Uterus (tissue), 4 donors: Measurements from ENCODE around the gene FBXO3. TPM values are rescaled to one million over a fixed set of nuclear protein-coding genes. Genes with fewer than 3 reads are reported as not detected.

Source experiments
- DNase-seq, 2 donors: peaks; one replicate each; pipeline ENCODE4 v3.0.0-alpha.2; 2019 to 2020
- H3K27ac ChIP-seq, 2 donors: fragments of 200-600 bp; sonication (generic); 1 replicate in 1 of 2; 2 replicates in 1 of 2; pipeline ENCODE4 v1.5.1; 2016 to 2018
- H3K27me3 ChIP-seq, 2 donors: fragments of 200-600 bp; sonication (generic); one replicate each; pipeline ENCODE4 v1.5.1; 2018 to 2019; ENCODE audit warnings: control low read depth in 1 of 2
- H3K36me3 ChIP-seq, 2 donors: fragments of 200-600 bp; sonication (generic); one replicate each; pipeline ENCODE4 v1.5.1; 2019; ENCODE audit warnings: control low read depth in 1 of 2
- H3K4me1 ChIP-seq, 2 donors: fragments of 200-600 bp; sonication (generic); one replicate each; pipeline ENCODE4 v1.5.1; 2018 to 2019; ENCODE audit warnings: control low read depth in 1 of 2
- H3K4me3 ChIP-seq, 2 donors: fragments of 200-600 bp; sonication (generic); 1 replicate in 1 of 2; 2 replicates in 1 of 2; pipeline ENCODE4 v1.5.1; 2018 to 2019; ENCODE audit warnings: mild to moderate bottlenecking in 1 of 2
- H3K9me3 ChIP-seq, 2 donors: fragments of 200-600 bp; sonication (generic); one replicate each; pipeline ENCODE4 v1.5.1; 2019; ENCODE audit warnings: control low read depth in 1 of 2
- POLR2A ChIP-seq, 2 donors: fragments of 450-650 bp; IDR thresholded peaks; one replicate each; pipeline ENCODE4 v1.6.1; 2016; ENCODE audit warnings: antibody characterized with exemption in 2 of 2, mild to moderate bottlenecking in 1 of 2, moderate library complexity in 1 of 2
- intact Hi-C: fragments of 100-400 bp; cut with DNase I; formaldehyde crosslinking; loops from one replicate; pipeline ENCODE4 v1.15.1; 2023; ENCODE audit warnings: low total_unique reads
- total RNA-seq, 4 donors: library from RNA; depleted of rRNA in 3 of 4; stranded (reverse); fragments of >200 nt in 3 of 4; gene quantifications; one replicate each; pipeline versions ENCODE4 v1.1.0 to v1.2.4, GENCODE V29; 2014 to 2023
- TF ChIP-seq, protein P1 (sequence below), 4 experiments: fragments of 200-600 bp in 2 of 4; fragments of 450-650 bp in 2 of 4; sonication (generic) in 2 of 4; IDR thresholded peaks; one replicate each; pipeline ENCODE4 v1.5.1; 2016 to 2019; ENCODE audit warnings: antibody characterized with exemption in 4 of 4, mild to moderate bottlenecking in 2 of 4, moderate library complexity in 1 of 4
- donor health status: DM: yes; HTN: yes; CAD: no.

The FBXO3 gene
- total RNA-seq, 4 donors from 2014 or later, result 12.0 to 92.7 (median 47.8) TPM

DNA sequence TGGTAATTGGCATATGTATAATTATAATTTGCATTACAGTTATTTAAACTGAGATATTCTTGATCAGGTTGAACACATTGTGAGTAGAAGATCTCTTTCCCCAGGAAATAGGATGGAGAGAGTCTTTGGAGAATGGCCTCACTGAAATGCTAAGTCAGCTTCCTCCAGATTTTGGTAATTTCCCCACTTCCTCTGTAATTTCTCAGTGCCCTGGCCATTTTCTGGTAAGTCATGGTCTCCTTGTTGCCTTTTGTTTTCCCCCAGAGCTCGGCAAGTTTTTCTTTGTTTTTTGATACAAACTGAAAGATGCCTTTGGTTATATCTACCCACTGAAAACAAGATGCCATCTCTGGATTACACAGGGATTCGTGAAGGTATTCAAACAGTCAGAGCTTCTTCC lies 12.8 kb upstream of the FBXO3 start:
- H3K4me3 ChIP-seq, result no peak overlapping the region
- intact Hi-C loops, result no loop called here
- TF ChIP-seq, protein P1, sequence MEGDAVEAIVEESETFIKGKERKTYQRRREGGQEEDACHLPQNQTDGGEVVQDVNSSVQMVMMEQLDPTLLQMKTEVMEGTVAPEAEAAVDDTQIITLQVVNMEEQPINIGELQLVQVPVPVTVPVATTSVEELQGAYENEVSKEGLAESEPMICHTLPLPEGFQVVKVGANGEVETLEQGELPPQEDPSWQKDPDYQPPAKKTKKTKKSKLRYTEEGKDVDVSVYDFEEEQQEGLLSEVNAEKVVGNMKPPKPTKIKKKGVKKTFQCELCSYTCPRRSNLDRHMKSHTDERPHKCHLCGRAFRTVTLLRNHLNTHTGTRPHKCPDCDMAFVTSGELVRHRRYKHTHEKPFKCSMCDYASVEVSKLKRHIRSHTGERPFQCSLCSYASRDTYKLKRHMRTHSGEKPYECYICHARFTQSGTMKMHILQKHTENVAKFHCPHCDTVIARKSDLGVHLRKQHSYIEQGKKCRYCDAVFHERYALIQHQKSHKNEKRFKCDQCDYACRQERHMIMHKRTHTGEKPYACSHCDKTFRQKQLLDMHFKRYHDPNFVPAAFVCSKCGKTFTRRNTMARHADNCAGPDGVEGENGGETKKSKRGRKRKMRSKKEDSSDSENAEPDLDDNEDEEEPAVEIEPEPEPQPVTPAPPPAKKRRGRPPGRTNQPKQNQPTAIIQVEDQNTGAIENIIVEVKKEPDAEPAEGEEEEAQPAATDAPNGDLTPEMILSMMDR (IDR thresholded peaks at IDR 0.05), result no peak
- no peak for TF ChIP-seq POLR2A (IDR thresholded peaks at IDR 0.05)
- no peaks in the 10 kb centered on the region for H3K9me3 ChIP-seq
- no peak overlapping the region for H3K27ac ChIP-seq
- H3K4me1 ChIP-seq, result no peaks in the 10 kb centered on the region
- no peaks in the 10 kb centered on the region for H3K27me3 ChIP-seq
- H3K36me3 ChIP-seq, result no peaks in the 10 kb centered on the region
- no peak for DNase-seq

DNA sequence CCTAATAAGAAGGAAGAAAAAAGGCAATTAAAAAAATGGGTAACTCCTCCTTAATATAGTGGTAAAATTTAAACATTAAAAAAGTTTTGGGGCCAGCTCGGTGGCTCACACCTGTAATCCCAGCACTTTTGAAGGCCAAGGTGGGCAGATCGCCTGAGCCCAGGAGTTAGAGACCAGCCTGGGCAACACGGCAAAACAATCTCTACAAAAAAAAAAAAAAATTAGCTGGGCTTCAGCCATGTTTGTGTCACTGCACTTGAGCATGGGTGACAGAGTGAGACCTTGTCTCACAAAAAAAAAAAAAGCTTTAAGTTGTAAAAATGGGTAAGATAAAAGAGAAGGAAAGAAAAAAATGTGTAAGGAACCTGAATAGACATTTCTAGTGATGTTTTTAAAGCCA lies 11.3 kb upstream of the FBXO3 start:
- no peak overlapping the region for H3K27ac ChIP-seq
- no peak overlapping the region for H3K4me3 ChIP-seq
- DNase-seq, result no peak
- no peaks in the 10 kb centered on the region for H3K4me1 ChIP-seq
- no peak for TF ChIP-seq POLR2A (IDR thresholded peaks at IDR 0.05)
- TF ChIP-seq, protein P1 (IDR thresholded peaks at IDR 0.05), result no peak
- H3K27me3 ChIP-seq, result no peaks in the 10 kb centered on the region
- H3K36me3 ChIP-seq, result no peaks in the 10 kb centered on the region
- no peaks in the 10 kb centered on the region for H3K9me3 ChIP-seq
- intact Hi-C loops, result no loop called here

DNA sequence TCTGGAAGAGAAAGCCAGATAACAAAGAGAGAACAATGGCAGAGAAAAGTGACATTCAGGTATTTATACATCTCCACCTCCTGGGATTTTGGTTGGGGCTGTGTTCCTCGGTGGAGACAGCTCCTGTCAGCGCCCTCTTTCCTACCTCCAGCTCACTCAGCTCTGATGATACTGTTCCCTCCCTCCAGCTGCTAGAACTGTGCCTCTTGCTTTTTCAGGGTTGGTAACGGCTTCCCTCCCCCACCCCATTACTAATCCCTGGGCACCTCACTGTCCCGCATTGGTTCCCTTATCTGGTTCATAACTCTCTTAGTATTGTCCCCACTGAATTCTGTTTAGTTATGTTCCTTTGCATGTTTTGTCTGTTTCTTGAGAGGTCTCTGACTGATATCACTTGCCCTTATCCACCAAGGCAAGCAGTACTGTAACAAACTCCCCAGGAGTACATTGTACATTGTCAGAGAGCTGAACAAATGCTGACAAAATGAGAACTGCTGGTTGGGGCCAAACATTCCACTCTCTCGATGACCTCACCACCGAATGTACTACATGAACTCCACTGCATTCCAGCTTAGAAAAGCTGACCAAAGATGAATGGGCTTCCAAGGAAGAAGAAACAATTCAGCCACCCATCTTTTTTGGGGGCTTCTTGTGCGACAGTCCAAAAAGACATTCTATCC lies 5.7 kb upstream of the FBXO3 start:
- H3K9me3 ChIP-seq, result no peaks in the 10 kb centered on the region
- no peak overlapping the region for H3K4me3 ChIP-seq
- intact Hi-C loops, result no loop called here
- H3K27ac ChIP-seq, result no peak overlapping the region
- no peak for TF ChIP-seq POLR2A (IDR thresholded peaks at IDR 0.05)
- TF ChIP-seq, protein P1 (IDR thresholded peaks at IDR 0.05), result no peak
- DNase-seq, result no peak
- no peaks in the 10 kb centered on the region for H3K4me1 ChIP-seq
- H3K36me3 ChIP-seq, result no peaks in the 10 kb centered on the region
- H3K27me3 ChIP-seq, result no peaks in the 10 kb centered on the region

DNA sequence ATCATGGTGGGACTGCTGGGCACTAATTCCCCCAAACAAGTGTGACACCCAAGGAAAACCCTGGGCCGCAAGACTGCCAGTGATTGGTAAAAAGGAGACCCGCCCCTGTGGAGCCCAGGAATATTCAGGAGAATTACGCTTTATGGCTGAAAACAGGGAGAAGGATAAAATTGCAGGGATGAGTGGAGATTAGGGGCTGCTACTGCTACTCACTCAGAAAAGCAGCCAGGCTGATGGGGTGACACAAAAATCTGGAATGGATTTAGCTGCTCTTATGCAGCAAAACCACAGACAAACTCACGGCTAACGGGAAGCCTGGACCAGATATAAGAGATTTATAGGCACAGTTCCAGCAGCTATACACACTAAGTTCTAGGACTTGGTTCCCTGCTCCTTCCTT lies 4.4 kb upstream of the FBXO3 start:
- Histone ChIP-seq H3K27me3 (no peaks in the 10 kb centered on the region), H3K27ac (no peak overlapping the region), H3K9me3 (no peaks in the 10 kb centered on the region), H3K36me3 (no peaks in the 10 kb centered on the region), H3K4me3 (no peak overlapping the region), H3K4me1 (no peaks in the 10 kb centered on the region)
- DNase-seq, result no peak
- intact Hi-C loops, result no loop called here
- TF ChIP-seq, protein P1 (IDR thresholded peaks at IDR 0.05), result no peak
- TF ChIP-seq POLR2A (IDR thresholded peaks at IDR 0.05), result no peak

DNA sequence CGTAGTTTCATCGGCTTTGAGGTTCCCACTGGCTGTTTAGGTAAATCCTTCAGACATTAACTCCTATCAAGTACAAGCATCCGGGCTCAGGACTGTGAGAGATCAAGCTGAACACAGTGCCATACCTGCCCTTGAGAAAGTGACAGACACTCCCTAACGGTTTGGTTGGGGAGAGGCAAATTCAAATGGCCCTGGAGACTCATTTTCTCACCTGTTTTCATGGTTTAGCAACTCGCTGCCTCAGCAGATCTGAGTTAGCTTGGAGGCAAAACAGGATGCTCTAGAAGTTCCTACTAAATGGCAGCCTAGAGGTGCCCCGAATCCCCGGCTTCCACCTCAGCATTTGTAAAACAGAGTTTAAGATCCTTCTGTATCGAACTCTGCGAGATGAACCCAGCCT lies 3.6 kb upstream of the FBXO3 start:
- H3K9me3 ChIP-seq, result no peaks in the 10 kb centered on the region
- TF ChIP-seq, protein P1 (IDR thresholded peaks at IDR 0.05), result no peak
- TF ChIP-seq POLR2A (IDR thresholded peaks at IDR 0.05), result no peak
- H3K4me1 ChIP-seq, result no peaks in the 10 kb centered on the region
- no peak overlapping the region for H3K27ac ChIP-seq
- DNase-seq, result no peak
- H3K36me3 ChIP-seq, result no peaks in the 10 kb centered on the region
- no peak overlapping the region for H3K4me3 ChIP-seq
- intact Hi-C loops, result no loop called here
- no peaks in the 10 kb centered on the region for H3K27me3 ChIP-seq
